K562 (cell line): ENCODE results near the gene AMTN. TPM values are rescaled to one million over a fixed set of nuclear protein-coding genes. Genes with fewer than 3 reads are reported as not detected.

Experiments used
- ATAC-seq: fragments of 200-7000 bp; cut with Tn5 transposase; 3 replicates; pipeline ENCODE4 v1.9.1; 2020; ENCODE audit warnings: moderate library complexity
- BruUV-seq: library from RNA; stranded (reverse); fragments of 400-500 nt; replicated peaks from 2 replicates; lab custom pipeline; 2021; lab: Mats Ljungman, UMichigan
- CTCF ChIA-PET: fragments of 300-600 bp; formaldehyde crosslinking; extraction: SDS; loops from one replicate; lab custom pipeline; 2021; ENCODE audit warnings: low intra/inter-chr PET ratio; lab: Yijun Ruan, JAX
- POLR2A ChIA-PET: fragments of 300-600, 350-650 bp; sonication (Branson Sonifier 250); formaldehyde crosslinking; extraction: SDS; loops from one replicate; lab custom pipeline; 2021; ENCODE audit warnings: antibody characterized with exemption, inconsistent platforms; lab: Yijun Ruan, JAX
- DNase-seq, 4 experiments: peaks; one replicate each; pipeline versions ENCODE4 v3.0.0 to v3.0.0-alpha.2; 2011 to 2018; ENCODE audit warnings: low spot score in 3 of 4, mixed read lengths in 3 of 4; ENCODE audit errors: extremely low read depth in 1 of 4
- FAIRE-seq: peaks from 2 replicates; lab custom pipeline; 2011; peaks lifted over from hg19 to GRCh38; lab: Jason Lieb, UNC
- H2AFZ ChIP-seq: 2 replicates; pipeline ENCODE4 v1.6.0; 2011; ENCODE audit warnings: low read depth, low read length, control low read depth, inconsistent platforms
- H3K27ac ChIP-seq: fragments of 200-600 bp; 3 replicates; pipeline ENCODE4 v1.8.0; 2011; ENCODE audit warnings: low read depth, mild to moderate bottlenecking, control low read depth, inconsistent platforms, low read length, moderate library complexity, mixed read lengths; ENCODE audit errors: extremely low read depth
- H3K27me3 ChIP-seq, 2 experiments: fragments of 300-600 bp in 1 of 2; 2 replicates in 1 of 2; 3 replicates in 1 of 2; pipeline versions ENCODE4 v1.6.0 to v1.8.0; 2011; ENCODE audit warnings: inconsistent platforms in 2 of 2, low read length in 2 of 2, mild to moderate bottlenecking in 1 of 2, mixed read lengths in 1 of 2, moderate library complexity in 1 of 2; ENCODE audit not compliant: control insufficient read depth in 2 of 2, insufficient read depth in 2 of 2
- H3K36me3 ChIP-seq: fragments of 300-600 bp; 3 replicates; pipeline ENCODE4 v1.8.0; 2011; ENCODE audit warnings: mild to moderate bottlenecking, low read length, inconsistent platforms; ENCODE audit not compliant: control insufficient read depth, insufficient read depth
- H3K4me1 ChIP-seq, 2 experiments: fragments of 200-600 bp in 1 of 2; replicated peaks in 1 of 2; 2 replicates in 1 of 2; 3 replicates in 1 of 2; pipeline versions ENCODE4 v1.5.1 to v1.8.0; 2011; ENCODE audit warnings: inconsistent platforms in 2 of 2, low read length in 2 of 2, mild to moderate bottlenecking in 1 of 2, mixed read lengths in 1 of 2, moderate library complexity in 1 of 2; ENCODE audit not compliant: control insufficient read depth in 2 of 2, insufficient read depth in 2 of 2
- H3K4me2 ChIP-seq: 2 replicates; pipeline ENCODE4 v1.6.1; 2011; ENCODE audit warnings: low read length, control low read depth, inconsistent platforms, mixed read lengths; ENCODE audit not compliant: insufficient read depth
- H3K4me3 ChIP-seq: fragments of 200-600 bp; sonication (generic), shearing (Covaris generic); 2 replicates; pipeline ENCODE4 v1.5.1; 2016; ENCODE audit warnings: control low read depth, inconsistent platforms
- H3K79me2 ChIP-seq: fragments of 200-600 bp; 3 replicates; pipeline ENCODE4 v1.8.0; 2011; ENCODE audit warnings: low read length, inconsistent platforms; ENCODE audit not compliant: control insufficient read depth, insufficient read depth
- H3K9ac ChIP-seq, 2 experiments: 2 replicates each; pipeline versions ENCODE4 v1.6.0 to v1.6.1; 2011; ENCODE audit warnings: low read depth in 2 of 2, low read length in 2 of 2, control low read depth in 1 of 2, inconsistent platforms in 1 of 2, mild to moderate bottlenecking in 1 of 2, mixed read lengths in 1 of 2; ENCODE audit not compliant: insufficient read depth in 1 of 2
- H3K9me1 ChIP-seq: one replicate; pipeline ENCODE4 v1.6.0; 2011; ENCODE audit warnings: inconsistent platforms, mild to moderate bottlenecking, low read length, moderate library complexity; ENCODE audit not compliant: control insufficient read depth, insufficient read depth
- H3K9me3 ChIP-seq: replicated peaks from 2 replicates; pipeline ENCODE4 v1.5.1; 2011; ENCODE audit warnings: low read depth, low read length, inconsistent platforms; ENCODE audit not compliant: control insufficient read depth, insufficient read depth
- H4K20me1 ChIP-seq: replicated peaks from 2 replicates; pipeline ENCODE4 v1.6.1; 2011; ENCODE audit warnings: low read length, inconsistent platforms, mixed read lengths; ENCODE audit not compliant: control insufficient read depth, insufficient read depth
- E2F3 ChIP-seq: fragments of 250-450 bp; sonication (Bioruptor Pico); IDR thresholded peaks from 2 replicates; pipeline ENCODE4 v1.4.0; 2020; ENCODE audit warnings: mild to moderate bottlenecking
- GATAD2A ChIP-seq: fragments of 450-650 bp; IDR thresholded peaks from 2 replicates; pipeline ENCODE4 v1.6.1; 2017
- MTF1 ChIP-seq: fragments of 250-450 bp; sonication (Bioruptor Pico); IDR thresholded peaks from 2 replicates; pipeline ENCODE4 v1.9.0; 2021; ENCODE audit warnings: moderate library complexity, mild to moderate bottlenecking, inconsistent platforms, borderline replicate concordance
- TARDBP ChIP-seq: fragments of 450-650 bp; IDR thresholded peaks from 2 replicates; pipeline ENCODE4 v1.6.1; 2016
- ZBTB43 ChIP-seq: sonication (generic); formaldehyde crosslinking; IDR thresholded peaks from 2 replicates; pipeline ENCODE4 v1.8.0; 2023; ENCODE audit warnings: mild to moderate bottlenecking, missing genetic modification reagents
- WGBS: fragments of 100-300 bp; shearing (Covaris generic); methylation state at CpG from one replicate; pipeline ENCODE4 v1.1.6; 2016; ENCODE audit warnings: low coverage, mixed read lengths; ENCODE audit not compliant: insufficient coverage; ENCODE audit errors: missing lambda C conversion rate; 5-methylcytosine and 5-hydroxymethylcytosine counted together
- in situ Hi-C: fragments of 300-500 bp; cut with MboI; formaldehyde crosslinking; loops from 4 replicates; pipeline ENCODE4 v1.15.0; 2018; ENCODE audit warnings: inconsistent platforms, mixed read lengths
- intact Hi-C: fragments of 100-400 bp; cut with micrococcal nuclease; formaldehyde crosslinking; loops from 2 replicates; pipeline ENCODE4 v1.14.2; 2022
- polyA plus RNA-seq, 8 experiments: library from polyadenylated mRNA; depleted of rRNA in 4 of 8; stranded (reverse) in 5 of 8; unstranded in 3 of 8; fragments of >200 nt; fragmentation: Nextera tagmentation in 2 of 8; fragmentation: Illumina TruSeq in 1 of 8; extraction: Ambion mirVana in 2 of 8; extraction: Trizol in 1 of 8; gene quantifications; 2 replicates each; pipeline versions ENCODE4 v1.2.1 to v1.2.3, GENCODE V29; 2011 to 2014; ENCODE audit warnings: inconsistent platforms in 1 of 8, missing spikeins in 1 of 8
- total RNA-seq, 7 experiments: library from RNA; depleted of rRNA in 6 of 7; stranded (reverse); fragments of >200 nt in 6 of 7; fragmentation: Illumina TruSeq in 2 of 7; extraction: Trizol in 2 of 7; gene quantifications; 2 replicates each; pipeline versions ENCODE4 v1.2.1 to v1.2.3, GENCODE V29; 2011 to 2021; ENCODE audit warnings: low replicate concordance in 1 of 7

Gene AMTN
- total and polyA plus RNA-seq, 9 of the 15 experiments (the other 6 are each of a cell fraction or from before 2014, with no cell fraction given) = not detected

GRCh38 chr4:70511365-70511764 is 7.0 kb upstream of the AMTN start:
- Histone ChIP-seq H3K4me3 (no peak overlapping the region), H2AFZ (no peak overlapping the region), H3K4me1 (no peaks in the 10 kb centered on the region), H3K4me2 (no peak overlapping the region), H3K36me3 (no peaks in the 10 kb centered on the region), H3K9ac (no peak overlapping the region), H3K79me2 (no peaks in the 10 kb centered on the region), H4K20me1 (no peaks in the 10 kb centered on the region), H3K27me3 (no peaks in the 10 kb centered on the region), H3K27ac (no peak overlapping the region), H3K9me3 (no peaks in the 10 kb centered on the region), H3K9me1 (no peaks in the 10 kb centered on the region)
- no peak for ATAC-seq
- POLR2A ChIA-PET = interaction anchor here (1.1 kb wide), 2 partner anchors 10 to 13 kb away, joined by 3 to 4 read pairs; no protein-coding TSS in a partner anchor
- TF ChIP-seq MTF1 (CRISPR knock-in tag) (no peak), ZBTB43 (CRISPR knock-in tag) (no peak), TARDBP (no peak), E2F3 (CRISPR knock-in tag) (no peak), GATAD2A (no peak)
- in situ Hi-C loops = loop anchor here (25.0 kb wide), 1 partner anchor 824 kb away; no protein-coding TSS in a partner anchor
- BruUV-seq = no TSS peak
- no peak for DNase-seq
- FAIRE-seq = no peak
- intact Hi-C loops = no loop called here
- CTCF ChIA-PET = no interaction called here
- 0% methylated on average over 3 of the region's 3 CpGs for WGBS
